Mesendoderm (in vitro differentiated cells): Measurements from ENCODE around the gene TFF3.
A peak's percentile ranks its signal among the peaks of the same experiment; 100 is the strongest.

Source experiments
- DNase-seq: peaks from one replicate; pipeline ENCODE4 v3.0.0; 2013
- H2AK5ac ChIP-seq: 2 replicates; pipeline ENCODE4 v1.6.1; 2013; ENCODE audit warnings: low read length, inconsistent platforms
- H2BK120ac ChIP-seq: 2 replicates; pipeline ENCODE4 v1.6.1; 2013; ENCODE audit warnings: low read depth, mild to moderate bottlenecking, low read length, moderate library complexity, mixed read lengths
- H2BK15ac ChIP-seq: replicated peaks from 2 replicates; pipeline ENCODE4 v1.6.1; 2013; ENCODE audit warnings: low read depth, mild to moderate bottlenecking, moderate library complexity
- H2BK5ac ChIP-seq: 2 replicates; pipeline ENCODE4 v1.6.1; 2013; ENCODE audit warnings: low read length, inconsistent platforms
- H3K18ac ChIP-seq: 2 replicates; pipeline ENCODE4 v1.6.1; 2013; ENCODE audit warnings: mild to moderate bottlenecking, low read length, mixed read lengths
- H3K23ac ChIP-seq: one replicate; pipeline ENCODE4 v1.6.1; 2013; ENCODE audit warnings: low read length
- H3K27ac ChIP-seq: 2 replicates; pipeline ENCODE4 v1.5.1; 2013; ENCODE audit warnings: low read depth, mild to moderate bottlenecking, inconsistent platforms, low read length, moderate library complexity
- H3K27me3 ChIP-seq: 2 replicates; pipeline ENCODE4 v1.6.1; 2013; ENCODE audit warnings: low read length, control low read depth, mild to moderate bottlenecking, inconsistent platforms; ENCODE audit not compliant: insufficient read depth, poor library complexity
- H3K36me3 ChIP-seq: 2 replicates; pipeline ENCODE4 v1.6.1; 2013; ENCODE audit warnings: low read length, inconsistent platforms; ENCODE audit not compliant: control insufficient read depth, insufficient read depth
- H3K4ac ChIP-seq: one replicate; pipeline ENCODE4 v1.6.1; 2013; ENCODE audit warnings: low read depth, mild to moderate bottlenecking, low read length, moderate library complexity
- H3K4me1 ChIP-seq: 2 replicates; pipeline ENCODE4 v1.6.1; 2013; ENCODE audit warnings: low read depth, low read length, inconsistent platforms; ENCODE audit not compliant: control insufficient read depth
- H3K4me2 ChIP-seq: 2 replicates; pipeline ENCODE4 v1.6.1; 2013; ENCODE audit warnings: low read length
- H3K4me3 ChIP-seq: 2 replicates; pipeline ENCODE4 v1.5.1; 2013; ENCODE audit warnings: mild to moderate bottlenecking, low read length
- H3K56ac ChIP-seq: one replicate; pipeline ENCODE4 v1.6.1; 2013; ENCODE audit warnings: low read length
- H3K79me1 ChIP-seq: 2 replicates; pipeline ENCODE4 v1.6.1; 2013; ENCODE audit warnings: low read length, inconsistent platforms
- H3K79me2 ChIP-seq: 2 replicates; pipeline ENCODE4 v1.6.1; 2013; ENCODE audit warnings: mild to moderate bottlenecking, low read length; ENCODE audit not compliant: control insufficient read depth, insufficient read depth
- H3K9ac ChIP-seq: 2 replicates; pipeline ENCODE4 v1.6.1; 2013; ENCODE audit warnings: low read length, inconsistent platforms
- H4K5ac ChIP-seq: one replicate; pipeline ENCODE4 v1.6.1; 2013; ENCODE audit warnings: low read length
- H4K8ac ChIP-seq: one replicate; pipeline ENCODE4 v1.6.1; 2013; ENCODE audit warnings: low read depth, mild to moderate bottlenecking, control low read depth, low read length, moderate library complexity
- WGBS: extraction: QIAGEN DNeasy Blood & Tissue Kit; methylation state at CpG from one replicate; pipeline ENCODE4 v1.1.7; 2013; ENCODE audit warnings: low lambda C conversion rate, missing lambda C conversion rate; ENCODE audit not compliant: insufficient coverage; ENCODE audit errors: extremely low coverage; 5-methylcytosine and 5-hydroxymethylcytosine counted together

Gene TFF3

GRCh38 chr21:42317341-42317741 lies 2.1 kb upstream of the TFF3 start:
- no peak overlapping the region for H4K8ac ChIP-seq
- no peak overlapping the region for H3K23ac ChIP-seq
- no peak overlapping the region for H3K4ac ChIP-seq
- H3K56ac ChIP-seq: no peak overlapping the region
- H3K4me2 ChIP-seq: no peak overlapping the region
- H3K79me1 ChIP-seq: no peaks in the 10 kb centered on the region
- no peak overlapping the region for H3K4me3 ChIP-seq
- H3K27ac ChIP-seq: no peak overlapping the region
- no peak overlapping the region for H2AK5ac ChIP-seq
- no peak overlapping the region for H4K5ac ChIP-seq
- WGBS: no CpG with 5 or more reads among the region's 8 CpGs
- H2BK15ac ChIP-seq: no peak overlapping the region
- H3K79me2 ChIP-seq: no peaks in the 10 kb centered on the region
- peaks cover 2% of the 10 kb centered on the region for H3K4me1 ChIP-seq
- no peak overlapping the region for H3K18ac ChIP-seq
- no peak overlapping the region for H3K9ac ChIP-seq
- H2BK120ac ChIP-seq: no peak overlapping the region
- H3K36me3 ChIP-seq: no peaks in the 10 kb centered on the region
- H3K27me3 ChIP-seq: no peaks in the 10 kb centered on the region
- DNase-seq: no peak
- H2BK5ac ChIP-seq: no peak overlapping the region

DNA sequence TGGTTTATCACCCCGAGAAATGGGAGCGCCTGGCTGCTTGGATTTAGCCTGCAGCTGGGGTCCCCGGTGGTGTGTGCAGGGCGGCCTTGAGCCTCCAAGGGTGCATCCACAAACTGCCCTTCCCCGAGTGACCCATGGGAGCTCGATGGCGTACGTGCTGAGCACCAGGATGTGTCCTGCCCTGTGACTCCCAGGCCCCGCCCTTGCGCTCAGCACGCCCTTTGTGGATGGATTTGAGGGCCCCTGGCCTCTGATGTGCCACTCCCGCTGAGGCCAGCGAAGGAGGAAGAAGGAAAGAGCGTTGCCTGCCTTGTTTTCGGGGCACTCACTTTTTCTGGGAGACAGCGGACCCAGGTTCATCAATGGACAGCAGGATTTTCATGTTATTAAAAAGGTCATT lies 1.7 kb upstream of the TFF3 start:
- Histone ChIP-seq H3K4me2 (no peak overlapping the region), H2BK5ac (no peak overlapping the region), H2BK120ac (no peak overlapping the region), H3K4me1 (peaks cover 2% of the 10 kb centered on the region), H3K79me1 (no peaks in the 10 kb centered on the region), H3K27ac (no peak overlapping the region), H3K23ac (no peak overlapping the region), H3K9ac (no peak overlapping the region), H2BK15ac (no peak overlapping the region), H3K4ac (no peak overlapping the region), H2AK5ac (no peak overlapping the region), H3K36me3 (no peaks in the 10 kb centered on the region), H3K56ac (no peak overlapping the region), H3K27me3 (no peaks in the 10 kb centered on the region), H3K18ac (no peak overlapping the region), H3K4me3 (no peak overlapping the region), H4K8ac (no peak overlapping the region), H3K79me2 (no peaks in the 10 kb centered on the region), H4K5ac (no peak overlapping the region)
- no peak for DNase-seq
- no CpG with 5 or more reads among the region's 16 CpGs for WGBS

- Histone ChIP-seq H2BK5ac (no peak overlapping the region), H3K9ac (no peak overlapping the region), H3K23ac (peak overlapping the region; percentile 52), H3K4me3 (no peak overlapping the region), H3K36me3 (no peaks in the 10 kb centered on the region), H3K79me2 (no peaks in the 10 kb centered on the region), H3K79me1 (no peaks in the 10 kb centered on the region), H2BK15ac (no peak overlapping the region), H2AK5ac (no peak overlapping the region), H2BK120ac (no peak overlapping the region), H4K5ac (no peak overlapping the region), H3K56ac (no peak overlapping the region), H3K4ac (no peak overlapping the region), H3K18ac (no peak overlapping the region), H3K27ac (no peak overlapping the region), H3K27me3 (no peaks in the 10 kb centered on the region), H4K8ac (no peak overlapping the region), H3K4me2 (no peak overlapping the region), H3K4me1 (peaks cover 2% of the 10 kb centered on the region)
- no CpG with 5 or more reads among the region's 6 CpGs for WGBS
- no peak for DNase-seq
These were observed 453 bp downstream of the TFF3 start for GRCh38 chr21:42314616-42315295.

- Histone ChIP-seq H3K79me1 (no peaks in the 10 kb centered on the region), H2BK15ac (no peak overlapping the region), H3K27me3 (no peaks in the 10 kb centered on the region), H3K79me2 (no peaks in the 10 kb centered on the region), H3K36me3 (no peaks in the 10 kb centered on the region), H3K4me1 (peaks cover 2% of the 10 kb centered on the region), H3K4ac (no peak overlapping the region), H4K5ac (no peak overlapping the region), H3K56ac (no peak overlapping the region), H2BK5ac (no peak overlapping the region), H2AK5ac (no peak overlapping the region), H3K4me3 (no peak overlapping the region), H4K8ac (no peak overlapping the region), H2BK120ac (no peak overlapping the region), H3K9ac (no peak overlapping the region), H3K18ac (no peak overlapping the region), H3K4me2 (no peak overlapping the region), H3K23ac (no peak overlapping the region), H3K27ac (no peak overlapping the region)
- peak; percentile 38 for DNase-seq
- WGBS: no CpG with 5 or more reads among the region's 13 CpGs
These were observed 1.7 kb downstream of the TFF3 start for GRCh38 chr21:42313501-42313969.

- no CpG with 5 or more reads among the region's 16 CpGs for WGBS
- Histone ChIP-seq H3K23ac (no peak overlapping the region), H4K5ac (no peak overlapping the region), H2BK15ac (no peak overlapping the region), H4K8ac (no peak overlapping the region), H3K79me2 (no peaks in the 10 kb centered on the region), H2BK5ac (no peak overlapping the region), H2AK5ac (no peak overlapping the region), H3K27ac (no peak overlapping the region), H3K36me3 (no peaks in the 10 kb centered on the region), H3K9ac (no peak overlapping the region), H3K79me1 (no peaks in the 10 kb centered on the region), H3K56ac (no peak overlapping the region), H3K4me2 (no peak overlapping the region), H2BK120ac (no peak overlapping the region), H3K18ac (no peak overlapping the region), H3K4me3 (no peak overlapping the region), H3K4me1 (peaks cover 2% of the 10 kb centered on the region), H3K4ac (no peak overlapping the region), H3K27me3 (no peaks in the 10 kb centered on the region)
- DNase-seq: no peak
These were observed 2.5 kb downstream of the TFF3 start for GRCh38 chr21:42312626-42313104.
